GM19397 (cell line): ENCODE results near the gene CDK10.
"Not testable (repeated sequence)": the region's sequence is repeated elsewhere in the genome, so short reads cannot be mapped to it uniquely, and the experiment has no call there.

ENCODE experiments used
- ATAC-seq: cut with Tn5 transposase; IDR thresholded peaks from one replicate; pipeline ENCODE4 v1.9.1; 2021; ENCODE audit warnings: mild to moderate bottlenecking, moderate library complexity; ENCODE audit not compliant: unreplicated experiment

Gene CDK10

GRCh38 chr16:89686520-89687091 lies at the start of gene CDK10:
CDK10 (plus strand) TSS chr16:89686689; CDS start chr16:89686711, 22 bp downstream.
- peak; percentile 77 for ATAC-seq

- no peak for ATAC-seq
Observed at GRCh38 chr16:89637379-89637778, 49.1 kb upstream of the CDK10 start.

- no peak for ATAC-seq
Observed at GRCh38 chr16:89638455-89638854, 48.0 kb upstream of the CDK10 start.

GRCh38 chr16:89639385-89639784 lies 47.1 kb upstream of the CDK10 start:
- no peak for ATAC-seq

GRCh38 chr16:89641458-89642119 lies 44.9 kb upstream of the CDK10 start:
- ATAC-seq = no peak

- no peak for ATAC-seq
Observed at GRCh38 chr16:89642574-89642973, 43.9 kb upstream of the CDK10 start.

GRCh38 chr16:89643769-89644300 lies 42.7 kb upstream of the CDK10 start:
- ATAC-seq = no peak

- ATAC-seq = no peak
Observed at GRCh38 chr16:89645122-89645521, 41.4 kb upstream of the CDK10 start.

- no peak for ATAC-seq
Observed at GRCh38 chr16:89646270-89646669, 40.2 kb upstream of the CDK10 start.

GRCh38 chr16:89646906-89647305 lies 39.6 kb upstream of the CDK10 start:
- no peak for ATAC-seq

GRCh38 chr16:89651584-89651983 lies 34.9 kb upstream of the CDK10 start:
- ATAC-seq = no peak

GRCh38 chr16:89653656-89654295 lies 32.7 kb upstream of the CDK10 start:
- ATAC-seq = no peak

- ATAC-seq = no peak
Observed at GRCh38 chr16:89655062-89655643, 31.3 kb upstream of the CDK10 start.

GRCh38 chr16:89656435-89657121 lies 29.9 kb upstream of the CDK10 start:
- no peak for ATAC-seq

- ATAC-seq = peak; percentile 89
Observed at GRCh38 chr16:89657442-89658220, 28.9 kb upstream of the CDK10 start, which contains the start of the genes CHMP1A and SPATA33. CHMP1A (minus strand) TSS chr16:89657708; CDS start chr16:89657588, 120 bp downstream. SPATA33 (plus strand) TSS chr16:89657836; CDS start chr16:89657912, 76 bp downstream.

- no peak for ATAC-seq
Observed at GRCh38 chr16:89658221-89658879, 28.1 kb upstream of the CDK10 start.

- no peak for ATAC-seq
Observed at GRCh38 chr16:89660146-89660545, 26.3 kb upstream of the CDK10 start.

GRCh38 chr16:89661215-89661614 lies 25.3 kb upstream of the CDK10 start:
- ATAC-seq = no peak

- ATAC-seq = not testable (repeated sequence)
Observed at GRCh38 chr16:89664238-89664637, 22.3 kb upstream of the CDK10 start.

GRCh38 chr16:89667000-89667399 lies 19.5 kb upstream of the CDK10 start:
- not testable (repeated sequence) for ATAC-seq
